VCaP (cell line): ENCODE results near the gene NEK2.

Experiments used
- H3K27ac ChIP-seq: fragments of 450-650 bp; 2 replicates; pipeline ENCODE4 v1.5.1; 2017
- TF ChIP-seq, protein P1 (sequence below): fragments of 450-650 bp; conservative IDR thresholded peaks from 2 replicates; pipeline ENCODE4 v1.5.1; 2017; ENCODE audit warnings: mild to moderate bottlenecking, moderate library complexity

Gene NEK2

GRCh38 chr1:211613108-211613947 is 62.1 kb downstream of the NEK2 start:
- no peak overlapping the region for H3K27ac ChIP-seq
- TF ChIP-seq, protein P1, sequence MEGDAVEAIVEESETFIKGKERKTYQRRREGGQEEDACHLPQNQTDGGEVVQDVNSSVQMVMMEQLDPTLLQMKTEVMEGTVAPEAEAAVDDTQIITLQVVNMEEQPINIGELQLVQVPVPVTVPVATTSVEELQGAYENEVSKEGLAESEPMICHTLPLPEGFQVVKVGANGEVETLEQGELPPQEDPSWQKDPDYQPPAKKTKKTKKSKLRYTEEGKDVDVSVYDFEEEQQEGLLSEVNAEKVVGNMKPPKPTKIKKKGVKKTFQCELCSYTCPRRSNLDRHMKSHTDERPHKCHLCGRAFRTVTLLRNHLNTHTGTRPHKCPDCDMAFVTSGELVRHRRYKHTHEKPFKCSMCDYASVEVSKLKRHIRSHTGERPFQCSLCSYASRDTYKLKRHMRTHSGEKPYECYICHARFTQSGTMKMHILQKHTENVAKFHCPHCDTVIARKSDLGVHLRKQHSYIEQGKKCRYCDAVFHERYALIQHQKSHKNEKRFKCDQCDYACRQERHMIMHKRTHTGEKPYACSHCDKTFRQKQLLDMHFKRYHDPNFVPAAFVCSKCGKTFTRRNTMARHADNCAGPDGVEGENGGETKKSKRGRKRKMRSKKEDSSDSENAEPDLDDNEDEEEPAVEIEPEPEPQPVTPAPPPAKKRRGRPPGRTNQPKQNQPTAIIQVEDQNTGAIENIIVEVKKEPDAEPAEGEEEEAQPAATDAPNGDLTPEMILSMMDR, result no peak

GRCh38 chr1:211612786-211613107 is 62.7 kb downstream of the NEK2 start:
- no peak overlapping the region for H3K27ac ChIP-seq

More at GRCh38 chr1:211612786-211613107, 62.7 kb downstream of the NEK2 start:
- TF ChIP-seq, protein P1, result no peak
